Liver (tissue), 3 donors: ENCODE measurements around the gene ADGRD1.

ENCODE experiments used
- FOXA1 ChIP-seq: IDR thresholded peaks from 2 replicates; pipeline ENCODE4 v1.6.1; 2016; ENCODE audit warnings: antibody characterized with exemption
- HNF4G ChIP-seq: IDR thresholded peaks from 2 replicates; pipeline ENCODE4 v1.6.1; 2016; ENCODE audit warnings: antibody characterized with exemption
- TAF1 ChIP-seq: conservative IDR thresholded peaks from 2 replicates; pipeline ENCODE4 v1.6.1; 2016; ENCODE audit warnings: antibody characterized with exemption, mild to moderate bottlenecking
- TF ChIP-seq, protein P1 (sequence below): IDR thresholded peaks from 2 replicates; pipeline ENCODE4 v1.6.1; 2016; ENCODE audit warnings: antibody characterized with exemption
- TF ChIP-seq, protein P2 (sequence below): fragments of 150-350 bp; IDR thresholded peaks from 2 replicates; pipeline ENCODE4 v1.5.1; 2017; ENCODE audit warnings: improper control_type of control experiment, low read depth, low read length; ENCODE audit not compliant: missing input control
- donor health status: healthy.
- donor health status: healthy.

DNA sequence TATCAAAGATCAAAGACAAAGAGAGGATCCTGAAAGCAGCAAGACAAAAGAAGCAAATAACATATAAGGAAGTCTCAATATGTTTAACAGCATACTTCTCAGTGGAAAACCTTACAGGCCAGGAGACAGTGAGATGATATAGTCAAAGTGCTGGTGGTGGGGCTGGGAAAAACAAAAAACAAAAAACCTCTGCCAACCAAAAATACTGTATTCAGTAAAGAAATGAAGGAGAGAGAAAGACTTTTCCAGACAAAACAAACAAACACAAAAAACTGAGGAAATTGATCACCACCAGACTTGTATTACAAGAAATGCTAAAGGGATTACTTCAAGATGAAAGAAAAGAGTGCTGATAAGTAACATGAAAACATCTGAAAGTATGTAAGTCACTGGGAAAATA lies 221.2 kb downstream of the ADGRD1 start:
- TF ChIP-seq, protein P1, sequence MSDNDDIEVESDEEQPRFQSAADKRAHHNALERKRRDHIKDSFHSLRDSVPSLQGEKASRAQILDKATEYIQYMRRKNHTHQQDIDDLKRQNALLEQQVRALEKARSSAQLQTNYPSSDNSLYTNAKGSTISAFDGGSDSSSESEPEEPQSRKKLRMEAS = no peak
- TF ChIP-seq, protein P2, sequence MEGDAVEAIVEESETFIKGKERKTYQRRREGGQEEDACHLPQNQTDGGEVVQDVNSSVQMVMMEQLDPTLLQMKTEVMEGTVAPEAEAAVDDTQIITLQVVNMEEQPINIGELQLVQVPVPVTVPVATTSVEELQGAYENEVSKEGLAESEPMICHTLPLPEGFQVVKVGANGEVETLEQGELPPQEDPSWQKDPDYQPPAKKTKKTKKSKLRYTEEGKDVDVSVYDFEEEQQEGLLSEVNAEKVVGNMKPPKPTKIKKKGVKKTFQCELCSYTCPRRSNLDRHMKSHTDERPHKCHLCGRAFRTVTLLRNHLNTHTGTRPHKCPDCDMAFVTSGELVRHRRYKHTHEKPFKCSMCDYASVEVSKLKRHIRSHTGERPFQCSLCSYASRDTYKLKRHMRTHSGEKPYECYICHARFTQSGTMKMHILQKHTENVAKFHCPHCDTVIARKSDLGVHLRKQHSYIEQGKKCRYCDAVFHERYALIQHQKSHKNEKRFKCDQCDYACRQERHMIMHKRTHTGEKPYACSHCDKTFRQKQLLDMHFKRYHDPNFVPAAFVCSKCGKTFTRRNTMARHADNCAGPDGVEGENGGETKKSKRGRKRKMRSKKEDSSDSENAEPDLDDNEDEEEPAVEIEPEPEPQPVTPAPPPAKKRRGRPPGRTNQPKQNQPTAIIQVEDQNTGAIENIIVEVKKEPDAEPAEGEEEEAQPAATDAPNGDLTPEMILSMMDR = no peak
- TF ChIP-seq TAF1 (no peak), FOXA1 (no peak), HNF4G (no peak)
